ENCODE measurements around the gene TRMT10B.

- TF ChIP-seq ELK1 (IDR thresholded peaks at IDR 0.05; ENCODE audit: low read depth, low read length) (no peak), CTCF (IDR thresholded peaks at IDR 0.05) (no peak), JUNB (IDR thresholded peaks at IDR 0.05) (no peak), SREBF2 (IDR thresholded peaks at IDR 0.05) (no peak), REST (IDR thresholded peaks at IDR 0.05) (no peak), NPAS2 (CRISPR knock-in tag; IDR thresholded peaks at IDR 0.05; ENCODE audit: borderline replicate concordance) (no peak), ESRRA (IDR thresholded peaks at IDR 0.05; ENCODE audit: borderline replicate concordance, low read length) (no peak), EP300 (IDR thresholded peaks at IDR 0.05) (no peak), MAFK (IDR thresholded peaks at IDR 0.05; ENCODE audit: partially characterized antibody) (no peak), POLR2A (IDR thresholded peaks at IDR 0.05; ENCODE audit: low read length) (no peak)
Observed at GRCh38 chr9:37806271-37806670, 52.7 kb downstream of the TRMT10B start.

Data from A549 (cell line).